Ovary (tissue), 9 donors: Measurements from ENCODE around the gene NAA80. TPM values are rescaled to one million over a fixed set of nuclear protein-coding genes. Genes with fewer than 3 reads are reported as not detected.

ENCODE experiments used
- DNase-seq, 5 donors: peaks; one replicate each; pipeline ENCODE4 v3.0.0-alpha.2; 2019 to 2020
- H3K27ac ChIP-seq, 2 donors: fragments of 200-600 bp; one replicate each; pipeline versions ENCODE4 v1.5.1 to v1.8.0; 2019 to 2022
- H3K27me3 ChIP-seq: fragments of 200-600 bp; one replicate; pipeline ENCODE4 v1.8.0; 2022
- H3K36me3 ChIP-seq: fragments of 200-600 bp; sonication (generic); one replicate; pipeline ENCODE4 v1.5.1; 2019
- H3K4me1 ChIP-seq: one replicate; pipeline ENCODE4 v1.8.1; 2013; ENCODE audit warnings: mild to moderate bottlenecking, moderate library complexity; ENCODE audit not compliant: insufficient read depth
- H3K4me3 ChIP-seq: fragments of 200-600 bp; sonication (generic); one replicate; pipeline ENCODE4 v1.5.1; 2017
- H3K9me3 ChIP-seq, 2 donors: fragments of 200-600 bp in 1 of 2; sonication (generic) in 1 of 2; one replicate each; pipeline versions ENCODE4 v1.5.1 to v1.8.1; 2013 to 2019; ENCODE audit warnings: mild to moderate bottlenecking in 1 of 2, moderate library complexity in 1 of 2
- CTCF ChIP-seq, 3 donors: fragments of 450-650 bp in 2 of 3; fragments of 200-600 bp in 1 of 3; IDR thresholded peaks; one replicate each; pipeline versions ENCODE4 v1.5.1 to v1.8.0; 2016 to 2022; ENCODE audit warnings: antibody characterized with exemption in 3 of 3, mild to moderate bottlenecking in 1 of 3
- EP300 ChIP-seq: sonication (generic); formaldehyde crosslinking; IDR thresholded peaks from one replicate; pipeline ENCODE4 v1.6.1; 2017; ENCODE audit warnings: antibody characterized with exemption
- POLR2A ChIP-seq: fragments of 450-650 bp; IDR thresholded peaks from one replicate; pipeline ENCODE4 v1.6.1; 2017; ENCODE audit warnings: antibody characterized with exemption, mild to moderate bottlenecking, moderate library complexity
- WGBS, 3 donors: extraction: QIAGEN DNeasy Blood & Tissue Kit in 1 of 3; methylation state at CpG; one replicate each; pipeline versions ENCODE4 v1.1.5 to v1.1.7; 2013 to 2017; 5-methylcytosine and 5-hydroxymethylcytosine counted together
- intact Hi-C, 4 donors: fragments of 100-400 bp; cut with DNase I; formaldehyde crosslinking; loops; one replicate each; pipeline versions ENCODE4 v1.11.0 to v1.15.1; 2022 to 2023
- polyA plus RNA-seq, 2 donors: library from polyadenylated mRNA; stranded (reverse); fragments of 200-250 nt in 1 of 2; fragments of 350-450 nt in 1 of 2; fragmentation: Illumina TruSeq in 1 of 2; extraction: RNeasy Lipid Tissue Mini Kit (QIAGEN cat#74804) in 1 of 2; gene quantifications; one replicate each; pipeline ENCODE4 v1.2.3, GENCODE V29; 2013 to 2014
- total RNA-seq, 7 donors: library from RNA; depleted of rRNA in 2 of 7; stranded (reverse); fragments of >200 nt in 2 of 7; fragmentation: NEBNext Ultra II Directional in 3 of 7; extraction: Animal tissue kit (Norgen Biotek cat#: 25700) in 3 of 7; gene quantifications; one replicate each; pipeline versions ENCODE4 v1.1.0 to v1.2.4, GENCODE V29; 2016 to 2023
- donor health status: DM: no; HTN: no; CAD: no; lungs with moderate emphysema.
- donor health status: DM: no; HTN: no; CAD: no.
- donor health status: Bipolar disorder and iron deficiency.
- donor health status: DM: yes; HTN: yes; CAD: no.
- donor health status: DM: no; HTN: no; CAD: no.
- donor health status: DM: yes; HTN: yes; CAD: no.

Gene NAA80
- total and polyA plus RNA-seq, 9 donors: 2.6 to 15.7 (median 11.5) TPM

- WGBS, 3 donors: 73 to 80% (median 79%) methylated on average over 79 of the region's 79 CpGs
- Histone ChIP-seq H3K4me3 (no peak overlapping the region), H3K27ac (no peak overlapping the region), H3K9me3 (no peaks in the 10 kb centered on the region), H3K36me3 (no peaks in the 10 kb centered on the region), H3K27me3 (no peaks in the 10 kb centered on the region), H3K4me1 (peaks cover 2% of the 10 kb centered on the region)
- intact Hi-C loops: loop anchor here in 3 of 4 donors (2.0 to 10.0 kb wide), 3 partner anchors 17 to 161 kb away; no protein-coding TSS in a partner anchor
- TF ChIP-seq CTCF (IDR thresholded peaks at IDR 0.05) (no peak), POLR2A (no peak), EP300 (no peak)
- peak in 2 of 5 donors; percentile 27 to 37 for DNase-seq
Measured at GRCh38 chr3:50275996-50276761, 23.0 kb downstream of the NAA80 start.

- Histone ChIP-seq H3K36me3 (no peaks in the 10 kb centered on the region), H3K9me3 (no peaks in the 10 kb centered on the region), H3K4me1 (peaks cover 2% of the 10 kb centered on the region), H3K27ac (no peak overlapping the region), H3K4me3 (no peak overlapping the region), H3K27me3 (no peaks in the 10 kb centered on the region)
- intact Hi-C loops: loop anchor here in 3 of 4 donors (2.0 to 10.0 kb wide), 3 partner anchors 17 to 161 kb away; no protein-coding TSS in a partner anchor
- peak in 2 of 5 donors; percentile 36 to 43 for DNase-seq
- WGBS, 3 donors: 76 to 81% (median 79%) methylated on average over 60 to 65 of the region's 65 CpGs
- TF ChIP-seq POLR2A (no peak), EP300 (no peak), CTCF (IDR thresholded peaks at IDR 0.05) (no peak)
Measured at GRCh38 chr3:50275141-50275995, 23.8 kb downstream of the NAA80 start.

- 58 to 63% (median 60%) methylated on average over 26 of the region's 26 CpGs for WGBS, 3 donors
- intact Hi-C loops: loop anchor here (2.0 to 10.0 kb wide), 5 partner anchors 16 to 160 kb away; partner anchors contain the start of gene GNAT1 (in 4 of the 4)
- H3K4me1 ChIP-seq: peaks cover 9% of the 10 kb centered on the region
- H3K4me3 ChIP-seq: no peak overlapping the region
- peak in 4 of 5 donors; percentile 49 to 68 (median 60) for DNase-seq
- H3K27me3 ChIP-seq: no peaks in the 10 kb centered on the region
- TF ChIP-seq POLR2A (no peak), CTCF (IDR thresholded peaks at IDR 0.05) (peak in 2 of 3 donors; percentile 24 to 44)
- no peaks in the 10 kb centered on the region for H3K9me3 ChIP-seq
- no peak overlapping the region for H3K27ac ChIP-seq
- no peaks in the 10 kb centered on the region for H3K36me3 ChIP-seq
Measured at GRCh38 chr3:50274371-50275104, 24.7 kb downstream of the NAA80 start.

- no peaks in the 10 kb centered on the region for H3K36me3 ChIP-seq
- intact Hi-C loops: loop anchor here (1.0 to 10.0 kb wide), 6 partner anchors 15 to 159 kb away; partner anchors contain the start of gene GNAT1 (in 4 of the 4)
- peaks cover 16% of the 10 kb centered on the region for H3K4me1 ChIP-seq
- 70 to 72% (median 71%) methylated on average over 29 to 31 of the region's 31 CpGs for WGBS, 3 donors
- no peaks in the 10 kb centered on the region for H3K9me3 ChIP-seq
- H3K27me3 ChIP-seq: no peaks in the 10 kb centered on the region
- no peak overlapping the region for H3K4me3 ChIP-seq
- H3K27ac ChIP-seq: no peak overlapping the region
- DNase-seq: peak in 2 of 5 donors; percentile 36 to 39
- TF ChIP-seq CTCF (IDR thresholded peaks at IDR 0.05) (no peak), EP300 (no peak), POLR2A (no peak)
Measured at GRCh38 chr3:50273689-50274065, 25.5 kb downstream of the NAA80 start.
